NCI-H2171 treated with DMSO at 0.1 percent for 48 hours (cell line): ENCODE measurements around the gene ARL8A.
"Not testable (repeated sequence)": the region's sequence is repeated elsewhere in the genome, so short reads cannot be mapped to it uniquely, and the experiment has no call there.

ENCODE experiments used
- DNase-seq: peaks from one replicate; lab custom pipeline; 2025; lab: John Stamatoyannopoulos, UW

Gene ARL8A

GRCh38 chr1:202173993-202174392, 29.5 kb upstream of the ARL8A start:
- DNase-seq, result no peak

- DNase-seq, result no peak
Observed at GRCh38 chr1:202172015-202172355, 27.4 kb upstream of the ARL8A start.

- no peak for DNase-seq
Observed at GRCh38 chr1:202171292-202172014, 26.9 kb upstream of the ARL8A start.

- peak; percentile 75 for DNase-seq
Observed at GRCh38 chr1:202170726-202171125, 26.2 kb upstream of the ARL8A start.

- DNase-seq, result no peak
Observed at GRCh38 chr1:202168861-202169260, 24.3 kb upstream of the ARL8A start.

- DNase-seq, result peak; percentile 89
Observed at GRCh38 chr1:202167708-202168415, 23.3 kb upstream of the ARL8A start.

- DNase-seq, result not testable (repeated sequence)
Observed at GRCh38 chr1:202167054-202167453, 22.5 kb upstream of the ARL8A start.

- DNase-seq, result no peak
Observed at GRCh38 chr1:202165942-202166843, 21.7 kb upstream of the ARL8A start.

GRCh38 chr1:202165267-202165941, 20.9 kb upstream of the ARL8A start:
- DNase-seq, result no peak

GRCh38 chr1:202164271-202165037, 19.9 kb upstream of the ARL8A start:
- DNase-seq, result no peak

GRCh38 chr1:202163281-202164270, 19.0 kb upstream of the ARL8A start:
- no peak for DNase-seq

GRCh38 chr1:202162418-202163280, 18.1 kb upstream of the ARL8A start:
- no peak for DNase-seq

- DNase-seq, result no peak
Observed at GRCh38 chr1:202162047-202162417, 17.5 kb upstream of the ARL8A start.

GRCh38 chr1:202161151-202162046, 16.9 kb upstream of the ARL8A start:
- no peak for DNase-seq

- no peak for DNase-seq
Observed at GRCh38 chr1:202160377-202160940, 15.9 kb upstream of the ARL8A start, which contains the start of gene PTPN7. Gene PTPN7 (minus strand): TSS chr1:202160602. CDS start chr1:202159402, 1,200 bp downstream.

- DNase-seq, result no peak
Observed at GRCh38 chr1:202159534-202160371, 15.2 kb upstream of the ARL8A start.
